ENCODE measurements around the gene DNAAF1.

- TF ChIP-seq POLR2A (IDR thresholded peaks at IDR 0.05; ENCODE audit: low read depth, low read length), result no peak
- no peak for TF ChIP-seq POLR2AphosphoS5 (IDR thresholded peaks at IDR 0.05; ENCODE audit: low read depth, low read length)
- no peak for TF ChIP-seq TAF1 (IDR thresholded peaks at IDR 0.05; ENCODE audit: low read depth, low read length)
Measured at GRCh38 chr16:84212631-84213030, 67.5 kb downstream of the DNAAF1 start.
